Kidney glomerular epithelial cell (primary cell): ENCODE results near the gene POU2F3.

ENCODE experiments used
- DNase-seq: peaks from one replicate; lab custom pipeline; 2025; lab: John Stamatoyannopoulos, UW

Gene POU2F3

DNA sequence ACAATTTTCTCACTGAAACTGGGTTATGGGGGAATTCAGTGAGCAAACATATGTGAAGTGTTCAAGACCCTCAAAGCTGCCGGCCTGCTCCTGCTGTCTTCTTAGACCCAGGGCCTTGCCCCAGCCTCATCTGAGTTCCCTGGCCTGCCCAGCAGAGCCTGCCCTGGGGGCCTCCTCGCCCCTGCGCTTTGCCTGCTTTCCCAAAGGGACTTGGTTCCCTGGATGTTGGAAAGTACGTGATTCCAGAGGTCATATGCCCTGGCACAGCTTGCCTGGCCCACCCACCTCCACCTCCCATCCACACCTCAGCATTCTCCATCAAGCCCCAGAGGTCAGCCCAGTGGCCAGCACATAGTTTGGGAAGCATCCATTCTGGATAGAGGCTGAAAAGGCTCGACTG, 13.7 kb upstream of the POU2F3 start:
- no peak for DNase-seq

DNA sequence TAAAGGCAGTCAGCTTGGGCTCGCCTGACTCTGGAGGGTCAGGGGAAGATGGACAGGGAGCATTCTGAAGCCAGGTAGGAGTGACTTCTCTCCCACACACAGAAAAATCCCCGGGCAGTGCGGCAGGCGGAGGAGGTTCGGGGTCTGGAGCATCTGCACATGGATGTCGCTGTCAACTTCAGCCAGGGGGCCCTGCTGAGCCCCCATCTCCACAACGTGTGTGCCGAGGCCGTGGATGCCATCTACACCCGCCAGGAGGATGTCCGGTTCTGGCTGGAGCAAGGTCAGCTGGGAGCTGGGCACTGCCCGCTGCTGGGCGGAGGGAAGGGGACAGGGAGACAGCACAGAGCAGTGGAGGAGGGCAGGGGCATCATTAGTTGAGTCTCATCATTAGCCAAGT, 13.2 kb upstream of the POU2F3 start:
- DNase-seq = no peak

GRCh38 chr11:120227228-120227852, 12.6 kb upstream of the POU2F3 start:
- no peak for DNase-seq

- DNase-seq = no peak
Observed at GRCh38 chr11:120228794-120229384, 11.1 kb upstream of the POU2F3 start.

DNA sequence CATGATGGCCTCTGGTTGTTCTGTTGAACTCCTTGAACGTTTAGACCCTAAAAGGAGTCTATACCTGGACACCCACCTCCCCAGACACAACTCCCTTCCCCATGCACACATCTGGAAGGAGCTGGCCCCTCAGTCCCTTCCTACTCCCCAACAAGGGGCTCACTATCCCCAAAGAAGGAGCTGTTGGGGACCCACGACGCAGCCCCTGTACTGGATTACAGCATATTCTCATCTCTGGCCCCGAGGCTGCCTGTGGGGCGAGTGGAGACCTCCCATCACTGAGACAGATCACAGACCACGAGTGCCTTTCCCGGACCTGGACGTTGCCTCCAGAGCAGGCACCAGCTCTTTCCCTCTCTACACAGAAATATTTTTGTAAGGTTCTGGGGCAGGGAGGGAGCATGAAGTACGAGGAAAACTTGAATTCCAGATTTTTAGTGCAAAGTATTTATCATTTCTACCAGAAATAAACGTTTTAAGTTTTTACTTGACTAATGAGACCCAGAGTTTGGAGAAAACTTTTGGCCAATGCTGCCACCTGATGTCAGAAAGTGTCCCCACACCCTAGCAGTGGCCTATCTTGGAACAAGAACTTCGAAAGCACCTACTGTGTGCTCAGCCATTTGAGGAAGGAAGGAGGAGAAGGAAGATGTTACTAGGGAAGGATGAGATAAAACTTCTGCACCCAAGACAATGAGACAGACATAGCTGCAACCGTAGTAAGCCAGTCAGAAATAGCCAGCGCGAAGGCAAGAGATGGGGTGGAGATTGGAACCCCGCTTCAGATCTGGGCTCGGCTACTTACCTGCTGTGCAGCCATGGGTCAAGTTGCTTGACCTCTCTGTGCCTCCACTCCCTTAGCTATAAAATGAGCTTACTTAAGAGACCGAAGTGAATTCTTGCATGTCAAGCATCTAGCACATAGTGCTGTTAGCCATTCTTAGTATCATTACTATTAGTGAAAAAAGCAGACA, 10.2 kb upstream of the POU2F3 start:
- no peak for DNase-seq

DNA sequence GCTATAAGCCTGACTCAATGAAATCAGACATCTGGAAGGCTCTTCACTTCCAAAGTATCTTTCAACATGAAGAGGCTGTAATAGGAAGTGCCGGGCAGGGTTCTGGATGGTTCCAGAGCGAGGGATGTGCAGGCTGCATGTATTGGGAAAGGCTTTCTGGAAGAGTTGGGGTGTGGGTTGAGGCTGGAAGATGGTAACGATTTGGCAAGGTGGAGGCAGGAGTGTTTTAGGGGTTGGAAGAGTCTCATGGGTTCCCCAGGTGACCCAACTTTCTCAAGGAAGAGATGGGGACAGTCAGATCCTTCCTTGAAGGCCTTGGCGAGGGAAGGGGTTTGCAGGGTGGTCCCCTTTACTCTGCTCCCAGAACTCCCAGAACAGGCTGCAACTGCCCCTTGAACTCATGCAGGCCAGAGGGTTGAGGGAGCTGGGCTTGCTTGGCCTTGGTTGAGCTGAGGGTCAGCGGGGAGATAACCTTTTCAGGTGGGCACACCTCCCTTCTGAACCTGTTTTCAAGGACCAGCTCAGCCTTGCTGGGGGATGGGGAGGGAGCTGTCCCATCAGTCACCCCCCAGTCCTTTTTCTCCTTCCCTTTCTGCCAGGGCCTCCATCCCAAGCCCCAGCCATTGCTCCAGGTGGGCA, 9.4 kb upstream of the POU2F3 start:
- no peak for DNase-seq

DNA sequence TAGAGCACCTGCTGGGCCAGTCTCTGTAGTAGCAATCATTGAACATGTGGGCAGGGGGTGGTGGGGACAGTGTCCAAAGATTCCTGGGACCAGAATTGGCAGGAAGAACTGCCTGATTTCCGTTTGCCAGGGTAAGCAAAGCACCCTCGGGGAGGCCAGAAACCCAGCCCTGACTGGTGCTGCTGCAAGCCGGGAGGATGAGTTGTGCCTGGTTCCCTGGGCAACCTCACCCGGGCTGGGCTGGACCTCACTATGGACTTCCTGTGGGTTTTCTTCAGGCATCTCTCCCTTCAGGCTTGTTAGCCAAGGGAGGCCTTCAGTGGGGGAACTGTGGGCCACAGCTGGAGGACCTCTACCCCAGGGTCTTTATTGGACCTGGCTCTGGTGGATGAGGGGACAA, 8.0 kb upstream of the POU2F3 start:
- no peak for DNase-seq

- DNase-seq = no peak
Observed at GRCh38 chr11:120233207-120233803, 6.6 kb upstream of the POU2F3 start.

DNA sequence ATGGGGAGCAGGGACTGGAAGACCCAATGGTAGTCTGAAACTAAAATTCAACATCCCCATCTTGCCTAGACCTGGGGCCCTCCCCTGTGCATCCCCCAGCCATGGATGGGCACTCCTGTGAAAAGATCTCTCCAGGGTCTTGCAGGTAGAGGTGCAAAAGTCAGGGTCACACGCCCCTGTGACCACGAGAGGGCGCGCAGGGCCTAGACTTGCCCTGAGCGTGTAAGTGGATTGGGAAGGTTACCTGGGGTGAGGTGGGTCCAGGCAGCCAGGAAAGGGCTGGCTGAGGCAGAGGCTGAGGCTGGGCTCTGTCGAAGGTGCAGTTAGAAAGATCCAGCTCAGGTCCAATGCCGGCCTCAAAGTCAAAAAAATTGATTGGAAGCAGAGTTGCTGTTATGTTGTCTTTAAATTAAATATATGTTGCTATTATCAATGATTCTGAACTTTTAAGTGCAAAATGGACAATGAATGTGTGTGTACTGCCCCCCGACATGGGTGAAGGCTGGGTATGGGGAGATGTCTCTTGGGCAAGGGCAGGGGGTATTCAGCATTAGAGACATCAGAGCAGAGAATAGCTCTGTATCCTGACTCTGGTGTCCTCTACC, 4.8 kb upstream of the POU2F3 start:
- DNase-seq = peak; percentile 18

DNA sequence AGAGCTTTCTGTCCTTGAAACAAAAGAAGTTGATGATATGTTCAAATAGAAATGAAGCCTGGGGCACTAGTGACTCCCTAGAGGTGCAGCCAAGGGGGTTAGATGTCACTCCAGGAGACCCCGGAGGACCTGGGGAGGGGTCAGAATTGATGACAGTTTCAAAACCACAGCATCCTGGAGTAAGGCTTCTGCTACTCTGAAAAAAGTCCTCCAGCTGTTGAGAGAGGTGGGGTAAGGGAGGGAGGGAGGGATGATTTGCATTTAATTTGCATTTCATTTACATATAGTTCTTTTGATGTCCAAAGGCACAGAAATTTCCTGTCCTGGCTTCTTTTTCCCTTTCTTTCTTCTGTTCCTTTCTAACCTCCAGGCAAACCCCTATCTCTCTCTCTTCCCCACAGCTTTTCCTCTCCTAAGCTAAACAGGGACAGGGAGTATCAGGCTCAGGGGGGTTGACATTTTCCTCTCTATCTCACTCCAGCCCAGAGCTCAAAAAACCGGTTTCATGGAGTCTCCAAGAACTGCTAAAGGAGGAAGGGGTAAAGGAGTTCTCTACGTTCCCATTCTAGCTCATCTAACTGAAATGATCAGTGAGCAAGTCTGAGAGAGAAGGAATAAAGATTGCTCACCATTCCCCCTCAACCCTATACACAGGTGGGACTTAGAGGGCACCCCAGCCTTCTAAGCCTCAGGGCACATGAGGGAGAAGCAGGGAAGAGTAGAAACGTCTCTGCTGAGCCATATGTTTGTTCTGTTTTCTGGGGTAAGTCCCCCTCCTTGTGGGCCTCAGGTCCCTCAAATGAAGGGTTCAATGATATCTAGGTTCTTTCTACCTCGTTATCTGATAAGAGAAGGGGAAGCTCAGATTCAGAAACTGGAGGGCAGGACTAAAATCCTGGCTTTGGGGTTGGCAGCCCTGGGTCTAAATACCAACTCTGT, 3.5 kb upstream of the POU2F3 start:
- no peak for DNase-seq

GRCh38 chr11:120238968-120239620, 846 bp upstream of the POU2F3 start:
- no peak for DNase-seq

DNA sequence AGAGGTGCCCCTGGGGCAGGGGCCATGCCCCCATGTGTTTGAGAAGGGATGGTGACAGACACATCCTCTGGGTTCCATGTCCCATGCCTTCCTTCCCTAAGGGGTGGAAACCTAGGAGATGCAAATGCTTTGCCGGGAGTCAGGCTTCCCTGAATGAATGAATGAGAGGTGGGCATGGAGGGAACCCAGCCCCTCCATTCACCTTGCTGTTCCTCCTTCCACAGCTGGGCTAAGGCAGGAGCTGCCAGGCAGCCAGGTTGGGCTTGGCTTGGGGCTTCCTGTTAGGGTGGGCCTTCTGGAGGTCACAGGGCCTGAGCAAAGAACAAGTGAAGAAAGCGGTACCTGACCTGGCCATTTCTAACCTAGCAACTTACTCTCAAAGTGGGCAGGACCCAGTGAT, 926 bp downstream of the POU2F3 start:
- DNase-seq = no peak

GRCh38 chr11:120241277-120241676, 1.3 kb downstream of the POU2F3 start:
- no peak for DNase-seq

- no peak for DNase-seq
Observed at GRCh38 chr11:120243221-120243620, 3.3 kb downstream of the POU2F3 start.

DNA sequence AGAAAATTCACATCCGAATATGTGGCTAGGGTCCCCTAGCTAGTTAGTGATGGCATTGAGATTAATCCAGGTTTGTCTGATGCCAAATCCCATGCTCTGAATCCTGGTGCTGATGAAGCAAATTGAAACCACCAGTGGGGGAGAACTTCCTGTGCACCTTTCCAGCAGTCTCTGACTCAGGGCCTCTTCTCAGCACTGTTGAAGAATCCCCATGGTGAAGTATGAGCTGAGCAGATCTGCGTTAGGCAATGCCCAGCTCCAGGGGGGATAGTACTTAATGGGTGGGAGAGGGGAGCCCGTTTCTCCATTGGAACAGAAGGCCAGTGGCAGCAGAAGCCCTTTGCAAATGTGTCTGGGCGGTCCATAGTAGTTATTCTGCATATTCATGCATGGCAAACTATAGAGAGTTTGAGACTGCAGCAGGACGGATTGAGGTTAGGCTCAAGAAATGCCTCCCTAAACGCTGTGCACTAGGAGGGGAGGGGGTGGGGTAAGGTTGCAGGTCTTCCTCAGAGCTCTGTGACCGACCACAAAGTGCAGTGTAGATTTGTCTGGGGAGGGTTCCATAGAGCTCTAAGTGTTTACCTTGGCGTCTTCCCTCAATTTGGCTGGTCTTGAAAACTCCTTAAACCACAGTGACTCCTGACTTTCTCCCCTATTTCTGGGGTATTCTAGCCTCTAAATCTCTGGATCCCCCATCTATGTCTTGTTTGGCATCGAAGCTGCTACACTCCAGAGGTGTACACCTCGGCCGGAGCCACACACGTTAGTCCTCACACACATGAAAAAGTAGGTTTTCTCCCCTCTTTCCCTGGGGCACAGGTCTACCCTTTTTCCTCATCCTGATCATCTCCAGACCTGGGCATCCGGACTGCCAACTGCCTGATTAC, 4.8 kb downstream of the POU2F3 start:
- peak; percentile 35 for DNase-seq

DNA sequence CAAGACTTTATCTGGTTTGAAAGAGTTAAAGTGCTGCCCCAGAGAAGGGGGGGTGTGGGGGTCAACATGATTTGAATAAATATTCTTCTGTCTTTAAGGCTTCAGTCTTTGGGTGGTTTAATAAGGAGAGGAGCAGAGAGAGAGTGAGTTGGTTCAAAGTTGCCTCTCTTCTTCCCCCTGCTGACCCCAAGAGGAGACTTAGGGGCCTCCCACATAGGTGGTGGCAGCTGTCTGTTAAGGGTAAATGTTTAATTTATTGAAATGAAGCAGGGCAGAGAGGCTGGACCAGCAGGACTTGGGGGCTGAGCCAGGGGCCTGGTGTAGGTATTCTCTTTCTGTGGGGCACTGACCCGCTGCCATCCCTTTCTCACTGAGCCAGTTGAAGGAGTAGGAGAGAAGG, 5.5 kb downstream of the POU2F3 start:
- no peak for DNase-seq

DNA sequence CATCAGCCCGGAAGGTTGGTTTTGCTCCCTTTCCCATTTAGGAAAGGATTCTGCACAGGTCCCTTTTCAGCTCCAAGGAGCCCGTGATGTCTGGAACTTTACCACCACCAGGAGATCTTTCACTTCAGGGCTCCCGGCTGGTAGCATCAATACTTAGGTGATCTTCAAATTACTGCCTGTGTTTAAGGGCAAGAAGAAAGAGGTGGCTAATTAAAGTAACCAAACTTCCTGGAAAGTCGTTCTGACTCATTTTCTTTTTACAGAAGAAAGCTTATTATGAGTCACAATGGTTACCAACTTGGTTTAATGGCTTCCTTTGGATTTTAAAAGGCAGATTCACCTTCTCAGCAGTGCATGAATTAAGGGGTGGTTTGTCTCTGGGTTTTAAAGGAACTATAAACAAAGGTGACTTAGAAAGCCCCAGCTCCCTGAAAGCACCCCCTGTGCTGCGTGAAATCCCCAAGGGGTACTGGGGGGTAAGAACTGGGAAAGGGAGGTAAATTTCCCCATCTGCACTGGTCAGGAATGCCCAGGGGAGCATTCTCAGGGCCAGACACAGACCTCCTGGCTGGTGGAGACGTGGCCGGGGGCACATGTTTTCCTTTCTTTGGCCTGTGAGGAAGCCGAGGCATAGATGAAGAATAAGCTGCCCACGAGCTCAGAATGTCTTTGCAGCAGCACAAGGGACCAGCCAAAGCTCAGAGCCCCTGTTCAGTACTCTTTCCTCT, 8.8 kb downstream of the POU2F3 start:
- peak; percentile 68 for DNase-seq
